ENCODE measurements around the gene ZMYND19. TPM values are rescaled to one million over a fixed set of nuclear protein-coding genes. Genes with fewer than 3 reads are reported as not detected.

ZMYND19 gene
- total RNA-seq, 4 donors from 2014 or later, result 6.8 to 12.2 (median 10.7) TPM

DNA sequence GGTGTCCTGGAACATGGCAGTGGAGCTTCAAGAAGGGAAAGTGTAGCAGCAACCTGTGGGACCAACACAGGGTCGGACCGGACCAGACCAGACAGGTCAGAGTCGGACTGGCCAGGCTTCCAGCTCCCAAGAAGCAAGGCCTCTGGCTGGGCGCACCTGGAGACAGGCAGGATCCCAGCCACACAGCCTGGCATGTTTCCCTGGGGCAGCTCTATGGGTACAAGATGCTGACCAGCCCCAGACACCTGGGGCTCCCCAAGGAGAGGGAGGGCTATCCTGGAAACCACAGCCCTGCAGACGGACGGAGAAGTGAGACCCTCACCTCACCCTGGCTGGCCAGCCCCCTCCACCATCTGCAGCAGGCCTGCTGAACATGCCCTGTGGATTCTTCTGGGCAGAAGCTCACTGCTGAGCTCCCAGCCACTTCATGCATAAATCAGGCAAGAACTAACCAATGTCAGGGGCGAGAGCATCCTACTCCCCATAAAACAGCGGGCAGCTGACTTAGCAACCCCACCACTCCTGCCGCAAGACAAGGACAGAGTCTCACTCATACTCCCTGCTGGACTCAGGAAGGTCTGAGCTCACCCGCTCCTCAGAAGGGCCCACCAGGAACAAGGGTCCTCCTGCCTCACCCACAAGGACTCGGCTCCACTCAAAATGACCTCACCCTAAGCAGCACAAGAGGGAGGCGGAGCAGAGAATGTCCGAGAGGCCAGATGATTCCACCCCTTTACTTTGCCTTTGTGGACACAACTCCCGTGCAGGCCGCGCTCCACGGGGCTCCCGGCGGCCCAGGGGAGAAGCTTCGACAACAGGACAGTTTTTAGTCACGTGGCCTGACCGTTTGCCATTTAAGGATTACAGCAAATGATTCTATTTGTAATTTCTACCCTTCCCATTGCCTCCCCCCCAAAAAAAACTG, 8.7 kb downstream of the ZMYND19 start:
- no peak for TF ChIP-seq CTCF (IDR thresholded peaks at IDR 0.05; ENCODE audit: low read depth)

GRCh38 chr9:137580954-137581322, 9.4 kb downstream of the ZMYND19 start:
- TF ChIP-seq CTCF (IDR thresholded peaks at IDR 0.05; ENCODE audit: low read depth), result no peak

DNA sequence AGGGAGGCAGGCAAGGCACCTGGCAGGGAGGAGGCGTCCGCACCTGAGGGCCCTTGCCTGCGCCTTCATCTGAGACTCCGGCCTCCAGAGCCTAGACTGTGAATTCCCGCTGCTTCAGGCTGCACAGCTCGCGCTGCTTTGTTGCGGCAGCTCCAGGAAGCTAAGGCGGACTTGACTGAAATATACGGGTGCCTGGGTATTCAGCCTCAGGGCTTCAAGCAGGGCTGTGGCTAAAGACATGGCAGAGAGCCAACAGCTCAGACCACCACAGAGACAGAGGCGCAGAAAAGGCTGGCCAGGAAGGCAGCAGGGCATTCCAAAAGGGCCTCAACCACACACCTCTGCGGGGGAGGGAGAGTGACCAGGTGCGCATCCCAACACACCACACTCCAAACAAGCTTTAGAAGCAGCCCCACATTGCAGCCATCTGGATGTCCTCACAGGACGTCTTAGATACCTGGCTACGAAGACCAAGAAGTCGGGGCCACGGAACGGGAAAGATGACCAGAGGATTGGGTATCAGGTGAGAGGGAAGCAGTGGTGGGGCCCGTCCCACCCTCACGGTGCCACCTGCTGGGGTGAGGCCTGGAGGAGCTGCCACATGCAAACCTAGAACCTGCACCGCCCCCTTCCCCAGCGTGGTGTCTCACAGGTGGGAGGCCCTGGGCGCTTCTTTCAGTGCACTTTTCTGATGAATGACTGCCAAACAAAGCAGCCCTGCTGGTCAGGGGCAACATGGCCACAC, 9.9 kb downstream of the ZMYND19 start:
- no peak for TF ChIP-seq CTCF (IDR thresholded peaks at IDR 0.05; ENCODE audit: low read depth)

- no peak for TF ChIP-seq CTCF (IDR thresholded peaks at IDR 0.05; ENCODE audit: low read depth)
Observed at GRCh38 chr9:137579259-137579604, 11.1 kb downstream of the ZMYND19 start.

- TF ChIP-seq CTCF (IDR thresholded peaks at IDR 0.05; ENCODE audit: low read depth), result no peak
Observed at GRCh38 chr9:137578518-137579258, 11.6 kb downstream of the ZMYND19 start, which contains the start of gene DPH7. TSS of gene DPH7 (minus strand) at chr9:137578925. CDS start at chr9:137578777, 148 bp downstream.

- TF ChIP-seq CTCF (IDR thresholded peaks at IDR 0.05; ENCODE audit: low read depth), result no peak
Observed at GRCh38 chr9:137575716-137576411, 14.4 kb downstream of the ZMYND19 start.
